ENCODE results near the gene KRTAP10-6. TPM values are rescaled to one million over a fixed set of nuclear protein-coding genes. Genes with fewer than 3 reads are reported as not detected.

Gene KRTAP10-6
- total RNA-seq, 2 donors from 2014 or later, result not detected

DNA sequence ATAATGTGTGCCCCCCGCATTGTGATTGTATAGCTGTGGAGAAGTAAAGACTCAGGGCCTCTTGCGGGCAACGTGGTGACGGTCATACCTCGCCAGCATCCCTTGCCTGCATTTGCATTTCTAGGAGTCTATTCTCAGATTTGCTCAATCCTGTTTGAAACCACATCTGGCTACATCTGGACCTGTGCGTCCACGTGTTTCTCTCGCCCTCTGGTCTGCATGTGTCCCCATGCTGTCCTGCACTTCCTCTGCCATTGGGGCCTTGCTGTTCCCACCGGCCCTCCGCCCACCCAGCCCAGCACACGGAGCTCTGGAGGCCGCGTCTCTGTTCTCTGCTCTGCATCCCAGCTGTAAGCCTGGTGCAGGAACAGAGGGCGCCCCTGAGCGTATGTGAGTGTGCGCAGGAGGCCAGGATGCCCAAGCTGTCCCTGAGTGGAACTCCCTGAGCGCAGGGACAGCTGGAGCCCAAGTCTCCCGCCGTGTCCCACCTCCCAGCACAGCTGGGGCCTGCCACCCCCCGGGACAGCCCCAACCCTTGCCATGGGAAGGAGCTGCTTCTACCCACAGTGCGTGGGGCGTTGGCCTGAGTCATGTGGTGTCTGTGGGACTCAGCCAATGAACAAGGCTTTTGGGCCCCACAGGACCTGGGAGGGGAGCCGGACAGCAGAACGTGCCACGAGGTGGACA is 42.6 kb downstream of the KRTAP10-6 start:
- DNase-seq (no peak), ATAC-seq (no peak)
- Histone ChIP-seq H3K4me3 (no peak overlapping the region), H3K4me1 (no peaks in the 10 kb centered on the region), H3K36me3 (replicated peaks in 1 of 2; ENCODE audit: insufficient read depth in 1 of 2, low read depth in 2 of 2) (no peaks in the 10 kb centered on the region), H3K9me3 (peaks cover 0 to 5% (median 0%) of the 10 kb centered on the region in 3 donors), H3K27me3 (peaks cover 0 to 3% of the 10 kb centered on the region in 2 donors), H3K27ac (no peak overlapping the region)
- 54 to 57% methylated on average over 10 to 25 of the region's 25 CpGs for WGBS, 2 donors
- intact Hi-C loops (cut with DNase I), result no loop called here
- TF ChIP-seq, protein P1, sequence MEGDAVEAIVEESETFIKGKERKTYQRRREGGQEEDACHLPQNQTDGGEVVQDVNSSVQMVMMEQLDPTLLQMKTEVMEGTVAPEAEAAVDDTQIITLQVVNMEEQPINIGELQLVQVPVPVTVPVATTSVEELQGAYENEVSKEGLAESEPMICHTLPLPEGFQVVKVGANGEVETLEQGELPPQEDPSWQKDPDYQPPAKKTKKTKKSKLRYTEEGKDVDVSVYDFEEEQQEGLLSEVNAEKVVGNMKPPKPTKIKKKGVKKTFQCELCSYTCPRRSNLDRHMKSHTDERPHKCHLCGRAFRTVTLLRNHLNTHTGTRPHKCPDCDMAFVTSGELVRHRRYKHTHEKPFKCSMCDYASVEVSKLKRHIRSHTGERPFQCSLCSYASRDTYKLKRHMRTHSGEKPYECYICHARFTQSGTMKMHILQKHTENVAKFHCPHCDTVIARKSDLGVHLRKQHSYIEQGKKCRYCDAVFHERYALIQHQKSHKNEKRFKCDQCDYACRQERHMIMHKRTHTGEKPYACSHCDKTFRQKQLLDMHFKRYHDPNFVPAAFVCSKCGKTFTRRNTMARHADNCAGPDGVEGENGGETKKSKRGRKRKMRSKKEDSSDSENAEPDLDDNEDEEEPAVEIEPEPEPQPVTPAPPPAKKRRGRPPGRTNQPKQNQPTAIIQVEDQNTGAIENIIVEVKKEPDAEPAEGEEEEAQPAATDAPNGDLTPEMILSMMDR (IDR thresholded peaks at IDR 0.05), result no peak
- no peak for TF ChIP-seq POLR2A (IDR thresholded peaks at IDR 0.05)

DNA sequence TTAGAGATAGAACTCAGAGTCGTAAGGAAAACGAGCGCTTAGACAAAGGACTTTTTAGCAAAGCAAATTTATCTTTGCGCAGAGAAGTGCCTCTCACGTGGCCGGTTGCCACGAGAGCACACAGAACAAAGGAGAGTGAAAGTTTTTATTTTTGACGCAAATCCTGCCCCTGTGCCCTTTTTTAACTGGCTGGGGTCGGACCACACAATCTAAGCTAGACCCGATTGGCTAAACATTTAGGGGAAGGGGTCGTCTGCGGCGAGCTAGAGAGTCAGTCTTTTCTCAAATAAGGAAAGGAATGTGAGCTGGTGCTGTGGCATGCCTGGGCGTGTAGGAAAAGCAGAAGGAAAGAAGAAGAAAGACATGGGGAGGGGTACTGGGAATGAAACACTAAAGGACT is 43.4 kb downstream of the KRTAP10-6 start:
- WGBS, 2 donors, result 18 to 21% methylated on average over 14 of the region's 14 CpGs
- Histone ChIP-seq H3K27me3 (peaks cover 0 to 3% of the 10 kb centered on the region in 2 donors), H3K4me3 (no peak overlapping the region), H3K9me3 (peaks cover 0 to 5% (median 0%) of the 10 kb centered on the region in 3 donors), H3K4me1 (no peaks in the 10 kb centered on the region), H3K27ac (no peak overlapping the region), H3K36me3 (replicated peaks in 1 of 2; ENCODE audit: insufficient read depth in 1 of 2, low read depth in 2 of 2) (no peaks in the 10 kb centered on the region)
- intact Hi-C loops (cut with DNase I), result no loop called here
- no peak for ATAC-seq
- no peak for DNase-seq
- no peak for TF ChIP-seq POLR2A (IDR thresholded peaks at IDR 0.05)
- TF ChIP-seq, protein P1 (IDR thresholded peaks at IDR 0.05), result no peak

DNA sequence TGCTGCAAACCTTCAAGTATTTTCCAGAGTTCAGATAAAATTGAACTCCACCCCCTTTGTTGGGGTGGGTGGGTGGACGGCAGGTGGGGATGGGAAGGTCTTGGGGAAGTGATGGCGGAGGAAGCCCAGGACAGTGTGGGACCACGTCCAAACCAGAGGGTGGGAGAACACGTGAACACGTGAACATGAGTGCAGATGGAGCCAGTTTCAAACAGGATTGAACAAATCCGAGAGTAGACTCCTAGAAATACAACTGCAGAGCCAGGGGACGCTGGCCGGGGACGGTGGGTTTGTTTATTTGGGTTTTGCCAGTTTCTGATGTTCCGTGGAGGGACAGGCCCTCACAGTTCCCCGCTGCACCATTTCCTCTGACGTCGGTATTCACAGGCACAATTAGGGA is 43.9 kb downstream of the KRTAP10-6 start:
- no peak for TF ChIP-seq POLR2A (IDR thresholded peaks at IDR 0.05)
- TF ChIP-seq, protein P1 (IDR thresholded peaks at IDR 0.05), result no peak
- ATAC-seq (no peak), DNase-seq (no peak)
- intact Hi-C loops (cut with DNase I), result no loop called here
- H3K4me1 ChIP-seq, result no peaks in the 10 kb centered on the region
- H3K4me3 ChIP-seq, result no peak overlapping the region
- no peaks in the 10 kb centered on the region for H3K36me3 ChIP-seq (replicated peaks in 1 of 2; ENCODE audit: insufficient read depth in 1 of 2, low read depth in 2 of 2)
- peaks cover 0 to 3% of the 10 kb centered on the region in 2 donors for H3K27me3 ChIP-seq
- WGBS, 2 donors, result 39 to 50% methylated on average over 13 of the region's 13 CpGs
- H3K27ac ChIP-seq, result no peak overlapping the region
- H3K9me3 ChIP-seq, result peaks cover 0 to 5% (median 0%) of the 10 kb centered on the region in 3 donors

DNA sequence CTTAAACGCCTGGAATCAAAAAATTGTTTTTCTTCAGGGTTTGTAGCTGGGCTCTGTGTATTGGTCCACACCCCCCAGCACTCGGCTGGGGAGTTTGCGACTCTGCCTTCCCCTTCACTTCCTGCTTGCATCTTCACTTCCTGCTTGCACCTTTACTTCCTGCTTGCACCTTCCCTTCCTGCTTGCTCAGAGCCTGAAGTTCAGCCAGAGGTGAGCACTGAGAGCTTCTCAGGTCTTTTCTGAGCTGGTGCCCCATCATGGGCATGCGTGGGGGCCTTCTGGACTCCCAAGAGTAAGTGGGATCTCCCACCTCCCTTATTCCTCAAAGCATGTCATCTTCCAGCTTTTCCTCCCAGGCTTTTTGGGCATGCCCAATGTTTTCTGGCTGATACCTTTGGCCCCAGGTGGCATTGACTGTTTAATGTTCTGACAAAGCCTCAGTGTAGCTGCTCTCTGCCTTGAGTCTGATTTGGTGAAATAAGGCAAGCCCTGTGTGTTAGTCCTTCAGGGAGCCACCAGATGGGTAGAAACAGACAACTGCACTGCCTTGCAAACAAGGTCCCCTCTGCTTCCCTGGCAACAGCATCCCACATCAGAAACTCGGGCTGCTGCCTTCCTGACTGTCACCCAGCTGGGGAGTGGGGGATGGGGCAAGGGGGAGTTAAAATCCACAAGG is 44.5 kb downstream of the KRTAP10-6 start:
- no peaks in the 10 kb centered on the region for H3K36me3 ChIP-seq (replicated peaks in 1 of 2; ENCODE audit: insufficient read depth in 1 of 2, low read depth in 2 of 2)
- H3K27ac ChIP-seq, result no peak overlapping the region
- intact Hi-C loops (cut with DNase I), result no loop called here
- WGBS, 2 donors, result 35 to 46% methylated on average over 5 of the region's 5 CpGs
- H3K9me3 ChIP-seq, result peaks cover 0 to 5% (median 0%) of the 10 kb centered on the region in 3 donors
- ATAC-seq (no peak), DNase-seq (no peak)
- H3K4me3 ChIP-seq, result no peak overlapping the region
- TF ChIP-seq, protein P1 (IDR thresholded peaks at IDR 0.05), result no peak
- no peak for TF ChIP-seq POLR2A (IDR thresholded peaks at IDR 0.05)
- H3K4me1 ChIP-seq, result no peaks in the 10 kb centered on the region
- H3K27me3 ChIP-seq, result peaks cover 0 to 3% of the 10 kb centered on the region in 2 donors

Measured in body of pancreas (tissue), 4 donors.